ENCODE results near the gene POLA1.

Gene POLA1

DNA sequence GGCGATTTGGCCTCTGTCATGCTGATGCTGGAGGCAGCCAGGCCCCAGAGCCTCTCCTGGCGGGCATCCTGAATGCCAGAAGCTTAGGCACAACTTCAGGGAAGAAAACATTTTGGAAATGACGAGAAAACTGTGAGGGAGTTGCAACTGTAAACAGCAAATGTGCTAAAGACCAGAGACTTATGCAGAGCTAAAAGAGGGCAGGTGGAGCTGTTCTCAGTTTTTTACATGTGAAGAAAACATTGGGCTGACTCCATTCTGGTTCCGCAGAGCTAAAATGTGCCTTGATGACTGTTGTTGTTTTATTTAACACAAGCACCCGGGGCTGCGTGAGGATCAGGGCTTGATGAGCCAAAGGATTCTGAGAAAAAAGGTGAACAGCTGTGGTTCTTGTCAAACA, 332.9 kb downstream of the POLA1 start:
- no peak for DNase-seq (ENCODE audit: low spot score)

- DNase-seq (ENCODE audit: low spot score), result no peak
Observed at GRCh38 chrX:25028726-25029125, 335.0 kb downstream of the POLA1 start.

DNA sequence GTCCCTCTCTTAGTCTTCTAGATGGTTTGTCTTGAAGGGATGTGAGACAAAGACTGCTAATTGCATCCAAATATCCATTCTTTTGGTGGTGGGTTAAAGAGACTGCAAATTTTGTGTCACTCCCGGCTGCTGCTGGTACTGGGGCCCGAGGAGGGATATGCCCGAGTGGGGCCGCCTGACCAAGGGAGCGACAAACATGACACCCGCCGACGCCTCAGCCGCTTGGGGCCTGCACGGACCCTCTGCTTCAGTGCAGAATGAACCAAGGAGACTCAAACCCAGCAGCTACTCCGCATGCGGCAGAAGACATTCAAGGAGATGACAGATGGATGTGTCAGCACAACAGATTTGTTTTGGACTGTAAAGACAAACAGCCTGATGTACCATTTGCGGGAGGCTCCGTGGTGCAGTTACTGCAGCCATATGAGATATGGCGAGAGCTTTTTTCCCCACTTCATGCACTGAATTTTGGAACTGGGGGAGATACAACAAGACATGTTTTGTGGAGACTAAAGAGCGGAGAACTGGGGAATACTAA, 335.6 kb downstream of the POLA1 start:
- DNase-seq (ENCODE audit: low spot score), result no peak

DNA sequence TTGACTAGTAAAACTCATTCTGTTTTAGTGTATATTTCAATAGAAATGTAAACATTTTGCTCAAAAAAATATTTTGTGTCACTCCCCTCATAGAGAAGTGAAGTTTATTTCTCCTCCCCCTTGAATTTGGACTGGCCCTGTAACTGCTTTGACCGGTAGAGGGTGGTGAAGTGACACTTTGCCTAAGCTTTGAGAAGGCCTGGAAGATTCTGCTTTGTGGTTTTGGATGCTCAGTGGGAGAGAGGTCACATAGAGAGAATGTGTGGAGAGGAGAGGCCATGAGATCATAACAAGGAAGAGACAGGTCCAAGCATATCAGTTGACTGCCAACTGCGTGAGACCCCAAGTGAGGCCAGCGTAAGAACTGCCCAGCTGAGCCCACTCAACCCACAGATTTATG, 341.2 kb downstream of the POLA1 start:
- no peak for DNase-seq (ENCODE audit: low spot score)

- DNase-seq (ENCODE audit: low spot score), result no peak
Observed at GRCh38 chrX:25039036-25039435, 345.3 kb downstream of the POLA1 start.

DNA sequence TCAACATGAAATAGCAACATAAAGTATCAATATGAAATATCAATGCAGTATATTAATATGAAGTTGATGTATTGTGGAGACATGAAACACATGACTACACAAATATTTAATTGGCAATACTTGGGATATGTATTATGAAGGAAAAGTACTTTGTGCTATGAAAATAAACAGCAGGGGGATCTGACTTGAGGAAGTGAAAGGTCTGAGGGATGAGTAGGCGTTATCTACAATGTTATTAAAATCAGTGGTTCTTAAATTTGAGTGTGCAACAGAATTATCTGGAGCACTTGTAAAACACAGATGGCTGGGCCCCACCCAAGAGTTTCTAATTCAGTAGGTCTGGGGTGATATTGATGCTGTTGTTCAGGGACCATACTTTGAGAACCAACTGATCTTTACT, 349.5 kb downstream of the POLA1 start:
- DNase-seq (ENCODE audit: low spot score), result no peak
